ENCODE results near the gene TYK2. TPM values are rescaled to one million over a fixed set of nuclear protein-coding genes. Genes with fewer than 3 reads are reported as not detected.

Gene TYK2
- total RNA-seq (52.4 and 63.6 TPM in 2 replicates), polyA plus RNA-seq (94.3 and 108 TPM in 2 replicates)

GRCh38 chr19:10380313-10381102 is at the start of gene TYK2:
Gene TYK2 (minus strand): TSS chr19:10380572. CDS start chr19:10378406, 2,166 bp downstream.
- H3K4me1 ChIP-seq (ENCODE audit: insufficient read depth) = no peaks in the 10 kb centered on the region
- TF ChIP-seq EZH2phosphoT487 (IDR thresholded peaks at IDR 0.05; ENCODE audit: low read depth, severe bottlenecking, unreplicated experiment) (no peak), EZH2 (IDR thresholded peaks at IDR 0.05; ENCODE audit: borderline replicate concordance) (no peak), CTCF (IDR thresholded peaks at IDR 0.05; ENCODE audit: poor library complexity) (no peak)
- H3K4me2 ChIP-seq = peak within 1 kb of the TSS; percentile 92
- H3K79me2 ChIP-seq = peaks cover 13% of the 10 kb centered on the region
- peak within 1 kb of the TSS; percentile 75 for H3K27ac ChIP-seq
- H2AFZ ChIP-seq = peak within 1 kb of the TSS; percentile 77
- H4K20me1 ChIP-seq (ENCODE audit: insufficient read depth, poor library complexity, severe bottlenecking) = no peaks in the 10 kb centered on the region
- H3K36me3 ChIP-seq (replicated peaks; ENCODE audit: insufficient read depth, low read depth) = no peaks in the 10 kb centered on the region
- no peaks in the 10 kb centered on the region for H3K27me3 ChIP-seq
- DNase-seq (ENCODE audit: low spot score) = peak; percentile 97
- no peaks in the 10 kb centered on the region for H3K9me3 ChIP-seq (ENCODE audit: low read depth)
- H3K9me2 ChIP-seq (replicated peaks; ENCODE audit: insufficient read depth) = no peaks in the 10 kb centered on the region
- under 1% methylated on average over 48 of the region's 58 CpGs for WGBS (ENCODE audit: low lambda C conversion rate, missing lambda C conversion rate)
- peak within 1 kb of the TSS; percentile 63 for H3K4me3 ChIP-seq

- no peak overlapping the region for H3K27ac ChIP-seq
- H3K36me3 ChIP-seq (replicated peaks; ENCODE audit: insufficient read depth, low read depth) = no peaks in the 10 kb centered on the region
- no peak overlapping the region for H3K4me3 ChIP-seq
- no peak for DNase-seq (ENCODE audit: low spot score)
- no peaks in the 10 kb centered on the region for H3K79me2 ChIP-seq
- 87% methylated on average over 4 of the region's 5 CpGs for WGBS (ENCODE audit: low lambda C conversion rate, missing lambda C conversion rate)
- TF ChIP-seq CTCF (IDR thresholded peaks at IDR 0.05; ENCODE audit: poor library complexity) (no peak), EZH2 (IDR thresholded peaks at IDR 0.05; ENCODE audit: borderline replicate concordance) (no peak), EZH2phosphoT487 (IDR thresholded peaks at IDR 0.05; ENCODE audit: low read depth, severe bottlenecking, unreplicated experiment) (no peak)
- peaks cover 66% of the 10 kb centered on the region for H3K27me3 ChIP-seq
- peaks cover 10% of the 10 kb centered on the region for H3K4me1 ChIP-seq (ENCODE audit: insufficient read depth)
- no peaks in the 10 kb centered on the region for H3K9me2 ChIP-seq (replicated peaks; ENCODE audit: insufficient read depth)
- no peaks in the 10 kb centered on the region for H4K20me1 ChIP-seq (ENCODE audit: insufficient read depth, poor library complexity, severe bottlenecking)
- no peak overlapping the region for H3K4me2 ChIP-seq
- no peaks in the 10 kb centered on the region for H3K9me3 ChIP-seq (ENCODE audit: low read depth)
- no peak overlapping the region for H2AFZ ChIP-seq
These were observed 48.6 kb upstream of the TYK2 start for GRCh38 chr19:10428996-10429381.

GRCh38 chr19:10427169-10427568 is 46.8 kb upstream of the TYK2 start:
- no peak overlapping the region for H2AFZ ChIP-seq
- H3K4me1 ChIP-seq (ENCODE audit: insufficient read depth) = peaks cover 10% of the 10 kb centered on the region
- H3K9me3 ChIP-seq (ENCODE audit: low read depth) = no peaks in the 10 kb centered on the region
- no peaks in the 10 kb centered on the region for H3K79me2 ChIP-seq
- no peaks in the 10 kb centered on the region for H3K9me2 ChIP-seq (replicated peaks; ENCODE audit: insufficient read depth)
- H3K27me3 ChIP-seq = peaks cover 77% of the 10 kb centered on the region
- WGBS (ENCODE audit: low lambda C conversion rate, missing lambda C conversion rate) = 89% methylated on average over 6 of the region's 6 CpGs
- no peak for DNase-seq (ENCODE audit: low spot score)
- no peak overlapping the region for H3K4me3 ChIP-seq
- no peak overlapping the region for H3K27ac ChIP-seq
- H3K36me3 ChIP-seq (replicated peaks; ENCODE audit: insufficient read depth, low read depth) = no peaks in the 10 kb centered on the region
- H3K4me2 ChIP-seq = no peak overlapping the region
- TF ChIP-seq CTCF (IDR thresholded peaks at IDR 0.05; ENCODE audit: poor library complexity) (no peak), EZH2 (IDR thresholded peaks at IDR 0.05; ENCODE audit: borderline replicate concordance) (no peak), EZH2phosphoT487 (IDR thresholded peaks at IDR 0.05; ENCODE audit: low read depth, severe bottlenecking, unreplicated experiment) (no peak)
- H4K20me1 ChIP-seq (ENCODE audit: insufficient read depth, poor library complexity, severe bottlenecking) = no peaks in the 10 kb centered on the region

Measured in hepatocyte (in vitro differentiated cells).